HepG2 (cell line): ENCODE measurements around the gene EXOSC7. TPM values are rescaled to one million over a fixed set of nuclear protein-coding genes. Genes with fewer than 3 reads are reported as not detected.
A peak's percentile ranks its signal among the peaks of the same experiment; 100 is the strongest.

ENCODE experiments used
- ASH2L ChIP-seq: fragments of 300-600, 200-600 bp; sonication (generic); IDR thresholded peaks from 2 replicates; pipeline ENCODE4 v1.7.0; 2017; ENCODE audit warnings: low read depth, mild to moderate bottlenecking, moderate library complexity, mixed read lengths, low read length; ENCODE audit not compliant: insufficient read length
- ATF1 ChIP-seq: IDR thresholded peaks from 2 replicates; pipeline ENCODE4 v1.6.1; 2016; ENCODE audit warnings: mild to moderate bottlenecking, control low read depth
- ATF6 ChIP-seq: sonication (generic); formaldehyde crosslinking; conservative IDR thresholded peaks from 2 replicates; pipeline ENCODE4 v1.4.0; 2020; ENCODE audit warnings: missing genetic modification reagents
- CBX1 ChIP-seq: IDR thresholded peaks from one replicate; pipeline ENCODE4 v1.6.1; 2016; ENCODE audit warnings: antibody characterized with exemption, low read depth
- CERS6 ChIP-seq: sonication (generic); formaldehyde crosslinking; IDR thresholded peaks from 2 replicates; pipeline ENCODE4 v1.5.0; 2020; ENCODE audit warnings: missing genetic modification reagents
- DNMT1 ChIP-seq: sonication (generic); formaldehyde crosslinking; IDR thresholded peaks from 2 replicates; pipeline ENCODE4 v1.5.1; 2020; ENCODE audit warnings: mild to moderate bottlenecking, missing genetic modification reagents
- DPF2 ChIP-seq: sonication (generic); formaldehyde crosslinking; IDR thresholded peaks from 2 replicates; pipeline ENCODE4 v1.4.0; 2020; ENCODE audit warnings: mild to moderate bottlenecking, low read depth, missing genetic modification reagents, borderline replicate concordance
- ETV5 ChIP-seq: IDR thresholded peaks from 2 replicates; pipeline ENCODE4 v1.6.1; 2018; ENCODE audit warnings: missing biosample characterization, missing genetic modification reagents, inconsistent platforms, borderline replicate concordance
- HNRNPLL ChIP-seq: fragments of 200-400 bp; formaldehyde crosslinking; IDR thresholded peaks from 2 replicates; pipeline ENCODE4 v1.6.1; 2017; ENCODE audit warnings: mild to moderate bottlenecking, low read depth, low read length; ENCODE audit not compliant: poor library complexity, severe bottlenecking
- KDM5B ChIP-seq: sonication (generic); formaldehyde crosslinking; IDR thresholded peaks from 2 replicates; pipeline ENCODE4 v1.4.0; 2020; ENCODE audit warnings: missing genetic modification reagents, mild to moderate bottlenecking, borderline replicate concordance
- NR2C2 ChIP-seq: sonication (generic); formaldehyde crosslinking; IDR thresholded peaks from 2 replicates; pipeline ENCODE4 v1.4.0; 2020; ENCODE audit warnings: missing genetic modification reagents, mild to moderate bottlenecking, moderate library complexity, borderline replicate concordance
- PCBP1 ChIP-seq: fragments of 200-400 bp; formaldehyde crosslinking; IDR thresholded peaks from 2 replicates; pipeline ENCODE4 v1.6.1; 2017; ENCODE audit warnings: mild to moderate bottlenecking, low read depth, low read length, borderline replicate concordance
- SAP130 ChIP-seq: IDR thresholded peaks from 2 replicates; pipeline ENCODE4 v1.6.1; 2016; ENCODE audit warnings: low read depth
- SMARCC2 ChIP-seq: fragments of 450-650 bp; IDR thresholded peaks from 2 replicates; pipeline ENCODE4 v1.6.1; 2017; ENCODE audit warnings: antibody characterized with exemption, mild to moderate bottlenecking
- TEAD3 ChIP-seq: optimal IDR thresholded peaks from 2 replicates; pipeline ENCODE3; 2016; ENCODE audit warnings: borderline replicate concordance
- YY1 ChIP-seq: IDR thresholded peaks from 2 replicates; pipeline ENCODE4 v1.6.1; 2011; ENCODE audit warnings: low read length, low read depth, moderate library complexity, mild to moderate bottlenecking; ENCODE audit not compliant: insufficient read depth, insufficient replicate concordance
- ZBTB7B ChIP-seq: sonication (generic); formaldehyde crosslinking; IDR thresholded peaks from 2 replicates; pipeline ENCODE4 v1.4.0; 2020; ENCODE audit warnings: missing genetic modification reagents
- ZFP91 ChIP-seq: sonication (generic); formaldehyde crosslinking; IDR thresholded peaks from 2 replicates; pipeline ENCODE4 v1.9.0; 2022; ENCODE audit warnings: missing genetic modification reagents, mild to moderate bottlenecking, borderline replicate concordance
- ZNF234 ChIP-seq: sonication (generic); formaldehyde crosslinking; conservative IDR thresholded peaks from 2 replicates; pipeline ENCODE4 v1.5.1; 2020; ENCODE audit warnings: mild to moderate bottlenecking, missing genetic modification reagents
- ZNF446 ChIP-seq: sonication (generic); formaldehyde crosslinking; IDR thresholded peaks from 2 replicates; pipeline ENCODE4 v1.5.0; 2020; ENCODE audit warnings: mild to moderate bottlenecking, missing genetic modification reagents
- ZNF644 ChIP-seq: IDR thresholded peaks from 2 replicates; pipeline ENCODE4 v1.6.1; 2016; ENCODE audit warnings: low read depth
- ZSCAN21 ChIP-seq: sonication (generic); formaldehyde crosslinking; IDR thresholded peaks from 2 replicates; pipeline ENCODE4 v1.8.0; 2022; ENCODE audit warnings: mild to moderate bottlenecking, missing genetic modification reagents, moderate library complexity, borderline replicate concordance
- polyA plus RNA-seq, 8 experiments: library from polyadenylated mRNA; depleted of rRNA in 3 of 8; stranded (reverse) in 7 of 8; unstranded in 1 of 8; fragments of >200 nt; fragmentation: Illumina TruSeq in 4 of 8; extraction: Trizol in 4 of 8; gene quantifications; 2 replicates each; pipeline versions ENCODE4 v1.2.1 to v1.2.3, GENCODE V29; 2011 to 2016; ENCODE audit warnings: low read depth in 4 of 8, missing spikeins in 1 of 8, mixed read lengths in 1 of 8; ENCODE audit not compliant: insufficient read depth in 1 of 8
- total RNA-seq, 5 experiments: library from RNA; depleted of rRNA; stranded (reverse); fragments of >200 nt; fragmentation: Illumina TruSeq; extraction: Trizol; gene quantifications; 2 replicates each; pipeline ENCODE4 v1.2.3, GENCODE V29; 2016; ENCODE audit warnings: low read depth in 1 of 5
- TF ChIP-seq, protein P1 (sequence below): sonication (generic); formaldehyde crosslinking; IDR thresholded peaks from 2 replicates; pipeline ENCODE4 v1.4.0; 2020; ENCODE audit warnings: missing genetic modification reagents
- TF ChIP-seq, protein P2 (sequence below): IDR thresholded peaks from 2 replicates; pipeline ENCODE4 v1.6.1; 2016; ENCODE audit warnings: control low read depth

EXOSC7 gene
- total and polyA plus RNA-seq, 2 of the 13 experiments (the other 11 are each of a cell fraction or from before 2014, with no cell fraction given): 68.3 to 74.7 TPM

DNA sequence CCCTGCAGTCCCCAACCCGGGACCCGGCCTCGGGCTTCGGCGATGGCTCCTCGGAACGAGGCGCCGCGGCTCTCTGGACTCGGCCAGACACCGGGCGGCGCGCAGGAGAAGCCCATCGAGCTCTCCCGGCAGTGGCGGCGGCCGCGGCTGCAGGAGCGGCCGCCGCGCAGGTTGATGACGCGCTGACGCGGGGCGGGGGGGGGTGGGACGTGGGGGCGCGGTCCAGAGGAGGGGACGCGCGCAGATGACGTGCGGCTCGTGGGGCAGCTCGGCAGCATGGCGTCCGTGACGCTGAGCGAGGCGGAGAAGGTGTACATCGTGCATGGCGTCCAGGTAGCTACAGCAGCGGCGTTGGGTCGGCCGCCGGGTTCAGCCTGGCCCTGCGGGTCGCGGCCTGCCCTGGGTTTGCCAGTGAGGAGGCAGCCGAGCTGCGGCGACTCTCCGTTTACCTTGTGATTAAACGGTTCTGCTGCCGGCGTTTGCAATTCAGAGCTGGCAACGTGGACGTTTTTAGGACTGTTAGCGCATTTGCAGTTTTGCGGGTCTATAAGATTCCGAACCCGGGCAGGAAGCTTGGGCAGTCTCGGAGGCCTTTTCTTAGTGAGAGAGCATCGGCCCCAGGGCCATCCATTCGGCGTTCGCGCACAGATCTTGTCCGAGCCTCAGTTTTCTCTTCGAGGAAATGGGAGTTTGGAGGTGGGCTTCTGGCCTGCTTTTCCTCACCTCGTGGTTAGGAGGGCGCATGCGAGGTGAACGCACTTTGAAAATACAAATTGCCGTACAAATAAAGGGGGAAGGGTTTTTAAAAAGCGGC is at the start of gene EXOSC7, which contains the start of gene ZDHHC3 (continued):
- TF ChIP-seq ZNF446: no peak
- TF ChIP-seq YY1: peak; percentile 91
- TF ChIP-seq ZSCAN21 (CRISPR knock-in tag): peak; percentile 78
- peak; percentile 88 for TF ChIP-seq ATF1 (CRISPR knock-in tag)
- TF ChIP-seq ASH2L: peak; percentile 86
- no peak for TF ChIP-seq ATF6 (CRISPR knock-in tag)
- TF ChIP-seq SAP130: peak; percentile 96
- TF ChIP-seq SMARCC2: no peak
- TF ChIP-seq, protein P1, sequence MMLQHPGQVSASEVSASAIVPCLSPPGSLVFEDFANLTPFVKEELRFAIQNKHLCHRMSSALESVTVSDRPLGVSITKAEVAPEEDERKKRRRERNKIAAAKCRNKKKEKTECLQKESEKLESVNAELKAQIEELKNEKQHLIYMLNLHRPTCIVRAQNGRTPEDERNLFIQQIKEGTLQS: no peak
- TF ChIP-seq PCBP1: no peak
- 0 out of 2 replicates have a peak, but pooled peaks have one; percentile 31 for TF ChIP-seq ZNF234 (CRISPR knock-in tag)
- TF ChIP-seq DNMT1 (CRISPR knock-in tag): no peak; the same call in 1 of the 2 replicates
- TF ChIP-seq, protein P2, sequence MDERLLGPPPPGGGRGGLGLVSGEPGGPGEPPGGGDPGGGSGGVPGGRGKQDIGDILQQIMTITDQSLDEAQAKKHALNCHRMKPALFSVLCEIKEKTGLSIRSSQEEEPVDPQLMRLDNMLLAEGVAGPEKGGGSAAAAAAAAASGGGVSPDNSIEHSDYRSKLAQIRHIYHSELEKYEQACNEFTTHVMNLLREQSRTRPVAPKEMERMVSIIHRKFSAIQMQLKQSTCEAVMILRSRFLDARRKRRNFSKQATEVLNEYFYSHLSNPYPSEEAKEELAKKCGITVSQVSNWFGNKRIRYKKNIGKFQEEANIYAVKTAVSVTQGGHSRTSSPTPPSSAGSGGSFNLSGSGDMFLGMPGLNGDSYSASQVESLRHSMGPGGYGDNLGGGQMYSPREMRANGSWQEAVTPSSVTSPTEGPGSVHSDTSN (CRISPR knock-in tag): no peak
- TF ChIP-seq ETV5 (CRISPR knock-in tag): no peak
- TF ChIP-seq CERS6 (CRISPR knock-in tag): no peak
- no peak for TF ChIP-seq ZNF644 (CRISPR knock-in tag)
- no peak for TF ChIP-seq ZBTB7B (CRISPR knock-in tag)
- TF ChIP-seq DPF2 (CRISPR knock-in tag): no peak
- peak; percentile 38; the same call in 1 of the 2 replicates for TF ChIP-seq ZFP91 (CRISPR knock-in tag)
- TF ChIP-seq CBX1: peak; percentile 76
- TF ChIP-seq NR2C2 (CRISPR knock-in tag): peak; percentile 65; the same call in 1 of the 2 replicates
- 0 out of 2 replicates have a peak, but pooled peaks have one; percentile 27 for TF ChIP-seq KDM5B (CRISPR knock-in tag)
- TF ChIP-seq HNRNPLL: no peak
- peak; percentile 53 for TF ChIP-seq TEAD3
